Measurements from ENCODE around the gene GASK1A.

- TF ChIP-seq CTCF (conservative IDR thresholded peaks at IDR 0.05; ENCODE audit: low read length) (no peak), EZH2phosphoT487 (IDR thresholded peaks at IDR 0.05; ENCODE audit: borderline replicate concordance, low read depth, low read length) (no peak)
Observed at GRCh38 chr3:42934111-42934510, 45.0 kb upstream of the GASK1A start.

Data from OCI-LY7 (cell line).